Loucy (cell line): ENCODE measurements around the gene AFF1.
A peak's percentile ranks its signal among the peaks of the same experiment; 100 is the strongest.

Experiments used
- H2AFZ ChIP-seq: fragments of 200-600 bp; sonication (generic); 2 replicates; pipeline ENCODE4 v1.6.0; 2016; ENCODE audit warnings: antibody characterized with exemption, mild to moderate bottlenecking, low read length, moderate library complexity
- H3F3A ChIP-seq: fragments of 200-600 bp; 2 replicates; pipeline ENCODE4 v1.6.0; 2016; ENCODE audit warnings: antibody characterized with exemption, low read depth, mild to moderate bottlenecking
- H3K27me3 ChIP-seq: fragments of 200-600 bp; sonication (generic); 2 replicates; pipeline ENCODE4 v1.6.1; 2014; ENCODE audit warnings: low read length, mild to moderate bottlenecking; ENCODE audit not compliant: insufficient read depth, poor library complexity, severe bottlenecking
- H3K36me3 ChIP-seq: fragments of 200-600 bp; sonication (generic); 2 replicates; pipeline ENCODE4 v1.6.1; 2016; ENCODE audit warnings: low read length; ENCODE audit not compliant: insufficient read depth
- H3K4me1 ChIP-seq: fragments of 200-600 bp; sonication (generic); 2 replicates; pipeline ENCODE4 v1.5.1; 2014; ENCODE audit warnings: low read length, mild to moderate bottlenecking; ENCODE audit not compliant: insufficient read depth, poor library complexity, severe bottlenecking
- H3K4me2 ChIP-seq: fragments of 200-600 bp; sonication (generic); 2 replicates; pipeline ENCODE4 v1.6.0; 2014; ENCODE audit warnings: antibody characterized with exemption, low read length, low read depth, mild to moderate bottlenecking; ENCODE audit not compliant: poor library complexity, severe bottlenecking
- H3K4me3 ChIP-seq: fragments of 200-600 bp; sonication (generic); 2 replicates; pipeline ENCODE4 v1.5.1; 2014; ENCODE audit warnings: low read length, mild to moderate bottlenecking, mixed read lengths; ENCODE audit not compliant: poor library complexity, severe bottlenecking
- H3K79me2 ChIP-seq: fragments of 200-600 bp; sonication (generic); 2 replicates; pipeline ENCODE4 v1.6.1; 2014; ENCODE audit warnings: low read length; ENCODE audit not compliant: insufficient read depth
- H3K9ac ChIP-seq: fragments of 200-600 bp; sonication (generic); 2 replicates; pipeline ENCODE4 v1.6.0; 2014; ENCODE audit warnings: mild to moderate bottlenecking, low read depth, low read length, moderate library complexity; ENCODE audit not compliant: poor library complexity, severe bottlenecking
- H3K9me2 ChIP-seq: fragments of 200-600 bp; sonication (generic); replicated peaks from 2 replicates; pipeline ENCODE4 v1.6.1; 2016; ENCODE audit warnings: low read depth, low read length, mixed read lengths
- H3K9me3 ChIP-seq: fragments of 200-600 bp; sonication (generic); 2 replicates; pipeline ENCODE4 v1.6.1; 2014; ENCODE audit warnings: mild to moderate bottlenecking, antibody characterized with exemption, low read length, low read depth; ENCODE audit not compliant: insufficient read depth
- H4K20me1 ChIP-seq: fragments of 200-600 bp; sonication (generic); 2 replicates; pipeline ENCODE4 v1.6.0; 2014; ENCODE audit warnings: antibody characterized with exemption, low read length, mild to moderate bottlenecking; ENCODE audit not compliant: insufficient read depth, poor library complexity, severe bottlenecking
- CTCF ChIP-seq: fragments of 200-600 bp; sonication (generic); conservative IDR thresholded peaks from 2 replicates; pipeline ENCODE4 v1.5.1; 2014; ENCODE audit warnings: mild to moderate bottlenecking, antibody characterized with exemption, low read length
- EZH2phosphoT487 ChIP-seq: fragments of 200-600 bp; IDR thresholded peaks from 2 replicates; pipeline ENCODE4 v1.6.1; 2018; ENCODE audit warnings: antibody characterized with exemption, mild to moderate bottlenecking, moderate library complexity, borderline replicate concordance

AFF1 gene

GRCh38 chr4:86935566-86935852, 698 bp downstream of the AFF1 start:
- TF ChIP-seq EZH2phosphoT487 (no peak), CTCF (no peak)
- Histone ChIP-seq H3K27me3 (no peaks in the 10 kb centered on the region), H3K9me3 (no peaks in the 10 kb centered on the region), H4K20me1 (peaks cover 12% of the 10 kb centered on the region), H3K9me2 (no peaks in the 10 kb centered on the region), H2AFZ (peak overlapping the region; percentile 88), H3F3A (no peaks in the 10 kb centered on the region), H3K4me1 (peaks cover 41% of the 10 kb centered on the region), H3K9ac (peak overlapping the region; percentile 81), H3K79me2 (peaks cover 57% of the 10 kb centered on the region), H3K36me3 (no peaks in the 10 kb centered on the region), H3K4me2 (peak overlapping the region; percentile 93), H3K4me3 (peak overlapping the region; percentile 78)

GRCh38 chr4:86935853-86936733, 1.3 kb downstream of the AFF1 start:
- Histone ChIP-seq H3K9me3 (no peaks in the 10 kb centered on the region), H3F3A (no peaks in the 10 kb centered on the region), H3K9ac (peak overlapping the region; percentile 81), H3K4me3 (peak overlapping the region; percentile 78), H3K36me3 (no peaks in the 10 kb centered on the region), H2AFZ (peak overlapping the region; percentile 88), H3K4me2 (peak overlapping the region; percentile 93), H4K20me1 (peaks cover 12% of the 10 kb centered on the region), H3K27me3 (no peaks in the 10 kb centered on the region), H3K4me1 (peaks cover 45% of the 10 kb centered on the region), H3K9me2 (no peaks in the 10 kb centered on the region), H3K79me2 (peaks cover 63% of the 10 kb centered on the region)
- no peak for TF ChIP-seq EZH2phosphoT487
- TF ChIP-seq CTCF, result 0 out of 2 replicates have a peak, but pooled peaks have one; percentile 22

GRCh38 chr4:86938771-86939520, 4.1 kb downstream of the AFF1 start:
- peaks cover 86% of the 10 kb centered on the region for H3K79me2 ChIP-seq
- H3K9ac ChIP-seq, result peak overlapping the region; percentile 81
- H3K4me3 ChIP-seq, result peak overlapping the region; percentile 78
- no peaks in the 10 kb centered on the region for H3K9me3 ChIP-seq
- peaks cover 63% of the 10 kb centered on the region for H3K4me1 ChIP-seq
- no peaks in the 10 kb centered on the region for H3K27me3 ChIP-seq
- no peak for TF ChIP-seq CTCF
- H2AFZ ChIP-seq, result no peak overlapping the region
- H3K4me2 ChIP-seq, result peak overlapping the region; percentile 93
- peaks cover 17% of the 10 kb centered on the region for H4K20me1 ChIP-seq
- H3F3A ChIP-seq, result no peaks in the 10 kb centered on the region
- no peaks in the 10 kb centered on the region for H3K36me3 ChIP-seq
- no peaks in the 10 kb centered on the region for H3K9me2 ChIP-seq
